Mesothelial cell of epicardium (in vitro differentiated cells): ENCODE data around the gene GGA2. TPM values are rescaled to one million over a fixed set of nuclear protein-coding genes. Genes with fewer than 3 reads are reported as not detected.

Experiments
- DNase-seq, 2 experiments: peaks; one replicate each; pipeline ENCODE4 v3.0.0; 2021; ENCODE audit warnings: low spot score in 2 of 2; ENCODE audit not compliant: unreplicated experiment in 2 of 2
- H3K27ac Mint-ChIP-seq: 2 replicates; pipeline ENCODE4 v1.8.0; 2021; ENCODE audit warnings: mixed read lengths
- H3K27me3 Mint-ChIP-seq: 2 replicates; pipeline ENCODE4 v1.8.0; 2021; ENCODE audit warnings: low read depth, mixed read lengths
- H3K36me3 Mint-ChIP-seq: 2 replicates; pipeline ENCODE4 v1.8.0; 2021; ENCODE audit warnings: mixed read lengths
- H3K4me1 Mint-ChIP-seq: 2 replicates; pipeline ENCODE4 v1.8.0; 2021; ENCODE audit warnings: mixed read lengths
- H3K4me3 Mint-ChIP-seq: 2 replicates; pipeline ENCODE4 v1.8.0; 2021; ENCODE audit warnings: mild to moderate bottlenecking, moderate library complexity, mixed read lengths
- H3K9me3 Mint-ChIP-seq: 2 replicates; pipeline ENCODE4 v1.8.0; 2021; ENCODE audit warnings: mixed read lengths
- CTCF ChIP-seq: fragments of 200-600 bp; sonication (generic); IDR thresholded peaks from one replicate; pipeline ENCODE4 v1.5.0; 2021; ENCODE audit warnings: antibody characterized with exemption; ENCODE audit not compliant: unreplicated experiment
- total RNA-seq: library from RNA; stranded (reverse); gene quantifications from 3 replicates; pipeline ENCODE4 v1.2.1, GENCODE V29; 2021

Gene GGA2
- total RNA-seq, 1 donor from 2014 or later: 102 TPM

- Mint-ChIP-seq H3K4me3 (peak overlapping the region; percentile 78), H3K36me3 (peaks cover 6% of the 10 kb centered on the region), H3K27me3 (no peaks in the 10 kb centered on the region), H3K27ac (peak overlapping the region; percentile 72), H3K9me3 (no peaks in the 10 kb centered on the region), H3K4me1 (peaks cover 19% of the 10 kb centered on the region)
- no peak for DNase-seq
- no peak for TF ChIP-seq CTCF
Observed at GRCh38 chr16:23509441-23509754, 896 bp downstream of the GGA2 start.

GRCh38 chr16:23508589-23509440, 1.5 kb downstream of the GGA2 start:
- no peak for TF ChIP-seq CTCF
- peak overlapping the region; percentile 78 for H3K4me3 Mint-ChIP-seq
- peak overlapping the region; percentile 72 for H3K27ac Mint-ChIP-seq
- peak in 1 of 2 experiments; percentile 42 for DNase-seq
- no peaks in the 10 kb centered on the region for H3K27me3 Mint-ChIP-seq
- H3K36me3 Mint-ChIP-seq: peaks cover 5% of the 10 kb centered on the region
- H3K4me1 Mint-ChIP-seq: peaks cover 19% of the 10 kb centered on the region
- no peaks in the 10 kb centered on the region for H3K9me3 Mint-ChIP-seq

- peaks cover 19% of the 10 kb centered on the region for H3K4me1 Mint-ChIP-seq
- H3K4me3 Mint-ChIP-seq: no peak overlapping the region
- H3K27ac Mint-ChIP-seq: no peak overlapping the region
Observed at GRCh38 chr16:23506606-23506994, 3.7 kb downstream of the GGA2 start.

GRCh38 chr16:23505671-23506605, 4.4 kb downstream of the GGA2 start:
- no peak for TF ChIP-seq CTCF
- Mint-ChIP-seq H3K4me3 (no peak overlapping the region), H3K27ac (no peak overlapping the region), H3K36me3 (peaks cover 5% of the 10 kb centered on the region), H3K27me3 (no peaks in the 10 kb centered on the region), H3K9me3 (no peaks in the 10 kb centered on the region), H3K4me1 (peaks cover 19% of the 10 kb centered on the region)
- no peak for DNase-seq

More at GRCh38 chr16:23506606-23506994, 3.7 kb downstream of the GGA2 start:
- Mint-ChIP-seq H3K9me3 (no peaks in the 10 kb centered on the region), H3K27me3 (no peaks in the 10 kb centered on the region), H3K36me3 (peaks cover 5% of the 10 kb centered on the region)
- no peak for TF ChIP-seq CTCF
- DNase-seq: no peak

GRCh38 chr16:23505180-23505665, 5.1 kb downstream of the GGA2 start:
- Mint-ChIP-seq H3K4me1 (peaks cover 19% of the 10 kb centered on the region), H3K27ac (no peak overlapping the region), H3K27me3 (no peaks in the 10 kb centered on the region), H3K36me3 (peaks cover 5% of the 10 kb centered on the region), H3K4me3 (no peak overlapping the region), H3K9me3 (no peaks in the 10 kb centered on the region)
- no peak for DNase-seq
- no peak for TF ChIP-seq CTCF
